PC-9 (cell line): ENCODE results near the gene EDRF1. TPM values are rescaled to one million over a fixed set of nuclear protein-coding genes. Genes with fewer than 3 reads are reported as not detected.

Experiments
- BruUV-seq: library from RNA; stranded (reverse); fragments of 400-500 nt; replicated peaks from 2 replicates; lab custom pipeline; 2021; lab: Mats Ljungman, UMichigan
- CTCF ChIA-PET: fragments of 300-600 bp; sonication (Branson Sonifier 250); formaldehyde crosslinking; loops from one replicate; lab custom pipeline; 2022; ENCODE audit warnings: antibody characterized with exemption; lab: Charles Lee
- POLR2A ChIA-PET: fragments of 300-600 bp; sonication (Branson Sonifier 250); formaldehyde crosslinking; loops from one replicate; lab custom pipeline; 2022; ENCODE audit warnings: antibody characterized with exemption; ENCODE audit not compliant: unreplicated experiment; lab: Charles Lee
- DNase-seq, 2 experiments: peaks; one replicate each; pipeline versions ENCODE4 v3.0.0 to v3.0.0-alpha.2; 2015 to 2022; ENCODE audit warnings: mixed read lengths in 1 of 2
- H2AFZ ChIP-seq: fragments of 200-600 bp; sonication (generic); 2 replicates; pipeline ENCODE4 v1.8.1; 2017; ENCODE audit warnings: antibody characterized with exemption
- H3F3A ChIP-seq: fragments of 200-600 bp; sonication (generic); 2 replicates; pipeline ENCODE4 v1.8.1; 2017; ENCODE audit warnings: antibody characterized with exemption, mild to moderate bottlenecking, low read depth; ENCODE audit not compliant: insufficient read depth
- H3K27ac ChIP-seq: fragments of 200-600 bp; sonication (generic); 2 replicates; pipeline ENCODE4 v1.6.1; 2016; ENCODE audit warnings: mixed run types
- H3K27me3 ChIP-seq: fragments of 200-600 bp; sonication (generic); 2 replicates; pipeline ENCODE4 v1.6.1; 2016; ENCODE audit warnings: low read depth, mixed run types; ENCODE audit not compliant: insufficient read depth
- H3K36me3 ChIP-seq: fragments of 200-600 bp; sonication (generic); 2 replicates; pipeline ENCODE4 v1.6.1; 2016; ENCODE audit warnings: low read depth, mixed run types
- H3K4me1 ChIP-seq: fragments of 200-600 bp; sonication (generic); replicated peaks from 2 replicates; pipeline ENCODE4 v1.6.1; 2016; ENCODE audit warnings: mixed run types; ENCODE audit not compliant: insufficient read depth
- H3K4me2 ChIP-seq: fragments of 200-600 bp; sonication (generic); 2 replicates; pipeline ENCODE4 v1.6.1; 2017; ENCODE audit warnings: mixed run types
- H3K4me3 ChIP-seq: fragments of 200-600 bp; sonication (generic); 2 replicates; pipeline ENCODE4 v1.6.1; 2016; ENCODE audit warnings: mixed run types
- H3K79me2 ChIP-seq: fragments of 200-600 bp; sonication (generic); 2 replicates; pipeline ENCODE4 v1.6.1; 2017; ENCODE audit warnings: low read depth, mixed run types
- H3K9me2 ChIP-seq: fragments of 200-600 bp; sonication (generic); 2 replicates; pipeline ENCODE4 v1.8.1; 2017; ENCODE audit warnings: mild to moderate bottlenecking; ENCODE audit not compliant: insufficient read depth
- H3K9me3 ChIP-seq: fragments of 200-600 bp; sonication (generic); 2 replicates; pipeline ENCODE4 v1.8.1; 2016; ENCODE audit warnings: low read depth; ENCODE audit not compliant: insufficient read depth
- H4K20me1 ChIP-seq: fragments of 200-600 bp; sonication (generic); 2 replicates; pipeline ENCODE4 v1.8.1; 2017; ENCODE audit not compliant: insufficient read depth
- CTCF ChIP-seq: fragments of 200-600 bp; sonication (generic); conservative IDR thresholded peaks from 2 replicates; pipeline ENCODE4 v1.6.1; 2017; ENCODE audit warnings: mixed run types, antibody characterized with exemption, mild to moderate bottlenecking, moderate library complexity
- EZH2 ChIP-seq: fragments of 200-600 bp; sonication (generic); IDR thresholded peaks from 2 replicates; pipeline ENCODE4 v1.8.0; 2017; ENCODE audit warnings: antibody characterized with exemption, low read depth
- intact Hi-C: fragments of 100-400 bp; cut with micrococcal nuclease; formaldehyde crosslinking; loops from one replicate; pipeline ENCODE4 v1.10.0; 2022; ENCODE audit not compliant: unreplicated experiment
- total RNA-seq: library from RNA; stranded (reverse); gene quantifications from 2 replicates; pipeline ENCODE4 v1.2.3, GENCODE V29; 2021

The EDRF1 gene
- total RNA-seq, 1 experiment from 2014 or later: 21.7 TPM

- H3K36me3 ChIP-seq: no peaks in the 10 kb centered on the region
- no TSS peak for BruUV-seq
- H3K27me3 ChIP-seq: no peaks in the 10 kb centered on the region
- no peaks in the 10 kb centered on the region for H3K9me3 ChIP-seq
- CTCF ChIA-PET: no interaction called here
- H4K20me1 ChIP-seq: no peaks in the 10 kb centered on the region
- no peak overlapping the region for H3K4me3 ChIP-seq
- intact Hi-C loops: no loop called here
- no peak overlapping the region for H3K27ac ChIP-seq
- H2AFZ ChIP-seq: no peak overlapping the region
- H3K4me2 ChIP-seq: no peak overlapping the region
- no peaks in the 10 kb centered on the region for H3F3A ChIP-seq
- no peaks in the 10 kb centered on the region for H3K79me2 ChIP-seq
- no peak for TF ChIP-seq EZH2
- TF ChIP-seq CTCF: no peak
- no peak for DNase-seq
- no peaks in the 10 kb centered on the region for H3K9me2 ChIP-seq
- H3K4me1 ChIP-seq: no peaks in the 10 kb centered on the region
- POLR2A ChIA-PET: interaction anchor here (0.6 kb wide), 1 partner anchor 13 kb away, joined by 7 read pairs; no protein-coding TSS in a partner anchor
These were observed 64.4 kb downstream of the EDRF1 start for GRCh38 chr10:125783957-125784356.

GRCh38 chr10:125785791-125786190 lies 66.3 kb downstream of the EDRF1 start:
- TF ChIP-seq CTCF (no peak), EZH2 (no peak)
- POLR2A ChIA-PET: no interaction called here
- H2AFZ ChIP-seq: no peak overlapping the region
- no peaks in the 10 kb centered on the region for H4K20me1 ChIP-seq
- H3K4me2 ChIP-seq: no peak overlapping the region
- no peaks in the 10 kb centered on the region for H3K36me3 ChIP-seq
- H3K9me3 ChIP-seq: no peaks in the 10 kb centered on the region
- H3K27me3 ChIP-seq: no peaks in the 10 kb centered on the region
- intact Hi-C loops: no loop called here
- H3K4me1 ChIP-seq: no peaks in the 10 kb centered on the region
- no peak overlapping the region for H3K27ac ChIP-seq
- no TSS peak for BruUV-seq
- no peaks in the 10 kb centered on the region for H3F3A ChIP-seq
- CTCF ChIA-PET: no interaction called here
- H3K9me2 ChIP-seq: no peaks in the 10 kb centered on the region
- H3K79me2 ChIP-seq: no peaks in the 10 kb centered on the region
- no peak for DNase-seq
- no peak overlapping the region for H3K4me3 ChIP-seq

GRCh38 chr10:125788156-125789034 lies 68.9 kb downstream of the EDRF1 start:
- Histone ChIP-seq H3K4me3 (no peak overlapping the region), H4K20me1 (no peaks in the 10 kb centered on the region), H3K9me2 (no peaks in the 10 kb centered on the region), H3K4me1 (no peaks in the 10 kb centered on the region), H2AFZ (no peak overlapping the region), H3F3A (no peaks in the 10 kb centered on the region), H3K27ac (no peak overlapping the region), H3K36me3 (no peaks in the 10 kb centered on the region), H3K9me3 (no peaks in the 10 kb centered on the region), H3K4me2 (no peak overlapping the region), H3K79me2 (no peaks in the 10 kb centered on the region), H3K27me3 (no peaks in the 10 kb centered on the region)
- intact Hi-C loops: no loop called here
- no TSS peak for BruUV-seq
- no peak for DNase-seq
- TF ChIP-seq CTCF (no peak), EZH2 (no peak)
- ChIA-PET CTCF (no interaction called here), POLR2A (no interaction called here)
